ENCODE data around the gene HYCC1. TPM values are rescaled to one million over a fixed set of nuclear protein-coding genes. Genes with fewer than 3 reads are reported as not detected.

HYCC1 gene
- total RNA-seq, 2 experiments from 2014 or later: 17.8 to 18.5 TPM

- DNase-seq (no peak), ATAC-seq (no peak)
- intact Hi-C loops (cut with micrococcal nuclease): no loop called here
- CTCF ChIA-PET: interaction anchor here (0.7 to 5.2 kb wide), 4 partner anchors 10 to 140 kb away, joined by 4 to 35 read pairs (median 4); no protein-coding TSS in a partner anchor
- Mint-ChIP-seq H3K27me3 (no peaks in the 10 kb centered on the region), H3K36me3 (ENCODE audit: low read depth) (peaks cover 2% of the 10 kb centered on the region), H3K9me3 (no peaks in the 10 kb centered on the region), H3K4me3 (no peak overlapping the region), H3K4me1 (ENCODE audit: low read depth) (peaks cover 29% of the 10 kb centered on the region), H3K27ac (no peak overlapping the region)
- POLR2A ChIA-PET: interaction anchor here (1.1 to 1.3 kb wide), 2 partner anchors 48 to 58 kb away, joined by 3 read pairs; no protein-coding TSS in a partner anchor
- no peak for TF ChIP-seq CTCF (IDR thresholded peaks at IDR 0.05)
These were observed 18.9 kb downstream of the HYCC1 start for GRCh38 chr7:22995011-22995410.

DNA sequence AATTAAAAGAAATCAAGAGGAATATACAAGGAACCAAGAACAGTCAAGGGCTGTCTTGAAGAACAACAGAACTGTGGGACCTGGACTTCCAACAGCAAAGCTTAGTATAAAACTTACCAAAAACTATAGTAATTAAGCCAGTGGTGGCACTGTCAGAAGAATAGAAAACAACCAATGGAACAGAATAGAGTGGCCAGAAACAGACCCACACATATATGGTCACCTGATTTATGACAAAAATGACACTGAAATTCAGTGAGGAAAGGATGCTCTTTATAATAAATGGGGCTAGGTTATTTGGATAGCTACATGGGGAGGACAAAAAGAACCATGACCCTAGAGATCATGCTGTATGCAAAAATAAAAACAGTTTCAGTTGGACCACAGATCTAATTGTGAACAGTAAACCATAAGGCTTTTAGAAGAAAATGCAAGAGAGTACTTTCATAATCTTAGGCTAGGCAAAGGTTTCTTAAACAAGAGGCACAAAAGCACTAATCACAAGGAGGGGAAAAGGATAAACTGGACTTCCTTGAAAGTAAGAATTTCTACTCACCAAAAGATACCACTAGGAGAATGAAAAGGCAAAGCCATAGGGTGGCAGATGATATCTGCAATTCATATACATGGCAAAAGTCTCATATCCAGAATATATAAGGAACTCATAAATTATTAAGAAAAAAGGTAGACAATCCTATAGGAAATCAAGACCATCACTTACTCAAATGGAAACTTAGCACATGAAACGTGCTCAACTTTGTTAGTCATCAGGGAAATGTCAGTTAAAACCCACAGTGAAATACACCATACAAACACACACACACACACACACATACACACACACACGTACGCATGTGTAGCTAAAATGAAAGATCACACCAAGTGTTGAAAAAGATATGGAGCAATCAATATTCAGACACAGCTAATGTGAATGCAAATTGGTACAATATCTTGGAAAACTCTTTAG lies 20.8 kb downstream of the HYCC1 start:
- TF ChIP-seq CTCF (IDR thresholded peaks at IDR 0.05): no peak
- Mint-ChIP-seq H3K4me1 (ENCODE audit: low read depth) (peaks cover 31% of the 10 kb centered on the region), H3K36me3 (ENCODE audit: low read depth) (peaks cover 11% of the 10 kb centered on the region), H3K9me3 (no peaks in the 10 kb centered on the region), H3K27me3 (no peaks in the 10 kb centered on the region), H3K4me3 (no peak overlapping the region), H3K27ac (peak overlapping the region; percentile 68)
- intact Hi-C loops (cut with micrococcal nuclease): no loop called here
- DNase-seq (peak; percentile 79), ATAC-seq (peak; percentile 58)
- POLR2A ChIA-PET: interaction anchor here (0.8 to 1.1 kb wide), 2 partner anchors 21 to 28 kb away, joined by 3 read pairs; partner anchors contain the start of gene HYCC1
- CTCF ChIA-PET: interaction anchor here (1.2 to 5.2 kb wide), 2 partner anchors 10 to 62 kb away, joined by 4 to 35 read pairs; no protein-coding TSS in a partner anchor

DNA sequence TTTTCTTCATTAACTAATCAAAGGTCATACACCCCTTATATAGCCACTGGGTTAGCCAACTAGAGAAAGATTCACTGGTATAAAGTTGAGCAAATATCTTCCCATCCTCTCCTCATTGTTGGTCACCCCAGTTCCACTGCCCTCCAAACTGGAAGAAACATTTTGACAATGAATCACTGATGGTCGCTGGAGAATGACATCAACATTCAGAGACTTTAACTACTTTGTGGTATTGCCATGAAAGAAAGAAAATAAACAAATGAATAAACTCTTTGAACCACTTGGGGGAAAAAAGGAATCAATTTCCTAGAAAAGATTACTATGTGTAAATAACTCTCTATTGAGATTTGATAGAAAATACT lies 23.4 kb downstream of the HYCC1 start:
- Mint-ChIP-seq H3K4me1 (ENCODE audit: low read depth) (peaks cover 27% of the 10 kb centered on the region), H3K36me3 (ENCODE audit: low read depth) (peaks cover 11% of the 10 kb centered on the region), H3K9me3 (no peaks in the 10 kb centered on the region), H3K4me3 (no peak overlapping the region), H3K27me3 (no peaks in the 10 kb centered on the region), H3K27ac (no peak overlapping the region)
- no peak for DNase-seq
- no peak for TF ChIP-seq CTCF (IDR thresholded peaks at IDR 0.05)
- ChIA-PET POLR2A (no interaction called here), CTCF (no interaction called here)
- ATAC-seq: no peak
- intact Hi-C loops (cut with micrococcal nuclease): no loop called here

- peaks cover 22% of the 10 kb centered on the region for H3K4me1 Mint-ChIP-seq (ENCODE audit: low read depth)
- H3K36me3 Mint-ChIP-seq (ENCODE audit: low read depth): peaks cover 11% of the 10 kb centered on the region
- ChIA-PET CTCF (no interaction called here), POLR2A (no interaction called here)
- no peaks in the 10 kb centered on the region for H3K27me3 Mint-ChIP-seq
- DNase-seq (no peak), ATAC-seq (no peak)
- no peak overlapping the region for H3K4me3 Mint-ChIP-seq
- no peak overlapping the region for H3K27ac Mint-ChIP-seq
- intact Hi-C loops (cut with micrococcal nuclease): no loop called here
- no peaks in the 10 kb centered on the region for H3K9me3 Mint-ChIP-seq
- TF ChIP-seq CTCF (IDR thresholded peaks at IDR 0.05): no peak
These were observed 24.0 kb downstream of the HYCC1 start for GRCh38 chr7:22989643-22990587.

Measured in activated CD8-positive, alpha-beta T cell treated with anti-CD3 and anti-CD28 coated beads for 36 hours (primary cell).